Ectodermal cell (in vitro differentiated cells): ENCODE results near the gene TNS3.

Experiments
- H3K27ac ChIP-seq: 2 replicates; pipeline ENCODE4 v1.7.0; 2013; ENCODE audit warnings: mild to moderate bottlenecking, low read depth, low read length; ENCODE audit not compliant: insufficient read depth, poor library complexity, severe bottlenecking
- H3K27me3 ChIP-seq: 2 replicates; pipeline ENCODE4 v1.7.0; 2013; ENCODE audit warnings: mild to moderate bottlenecking, low read length; ENCODE audit not compliant: insufficient read depth, control insufficient read depth, poor library complexity, severe bottlenecking
- H3K36me3 ChIP-seq: one replicate; pipeline ENCODE4 v1.7.0; 2013; ENCODE audit warnings: low read length; ENCODE audit not compliant: control insufficient read depth, insufficient read depth
- H3K4me1 ChIP-seq: one replicate; pipeline ENCODE4 v1.7.0; 2013; ENCODE audit warnings: low read length; ENCODE audit not compliant: control insufficient read depth, insufficient read depth
- H3K4me3 ChIP-seq: 2 replicates; pipeline ENCODE4 v1.7.0; 2013; ENCODE audit warnings: low read depth, low read length, control low read depth; ENCODE audit not compliant: insufficient read depth
- H3K9me3 ChIP-seq: 2 replicates; pipeline ENCODE4 v1.7.0; 2013; ENCODE audit warnings: mild to moderate bottlenecking, low read length, moderate library complexity; ENCODE audit not compliant: control insufficient read depth
- WGBS, 2 experiments: methylation state at CpG; one replicate each; pipeline ENCODE4 v1.1.7; 2013; ENCODE audit warnings: missing lambda C conversion rate in 2 of 2; 5-methylcytosine and 5-hydroxymethylcytosine counted together

Gene TNS3

GRCh38 chr7:47492716-47493325, 89.1 kb downstream of the TNS3 start:
- Histone ChIP-seq H3K4me3 (no peak overlapping the region), H3K4me1 (peaks cover 75% of the 10 kb centered on the region), H3K9me3 (no peaks in the 10 kb centered on the region), H3K36me3 (no peaks in the 10 kb centered on the region), H3K27me3 (no peaks in the 10 kb centered on the region), H3K27ac (no peak overlapping the region)
- 51 to 54% methylated on average over 14 of the region's 14 CpGs for WGBS, 2 experiments

GRCh38 chr7:47490501-47491265, 91.2 kb downstream of the TNS3 start:
- 93% methylated on average over 23 to 24 of the region's 24 CpGs for WGBS, 2 experiments
- H3K4me3 ChIP-seq, result no peak overlapping the region
- H3K4me1 ChIP-seq, result peaks cover 67% of the 10 kb centered on the region
- no peaks in the 10 kb centered on the region for H3K9me3 ChIP-seq
- no peak overlapping the region for H3K27ac ChIP-seq
- no peaks in the 10 kb centered on the region for H3K27me3 ChIP-seq
- no peaks in the 10 kb centered on the region for H3K36me3 ChIP-seq

GRCh38 chr7:47489624-47490023, 92.3 kb downstream of the TNS3 start:
- no peaks in the 10 kb centered on the region for H3K36me3 ChIP-seq
- H3K9me3 ChIP-seq, result no peaks in the 10 kb centered on the region
- 74 to 76% methylated on average over 6 to 7 of the region's 7 CpGs for WGBS, 2 experiments
- H3K4me3 ChIP-seq, result no peak overlapping the region
- no peaks in the 10 kb centered on the region for H3K27me3 ChIP-seq
- H3K4me1 ChIP-seq, result peaks cover 65% of the 10 kb centered on the region
- peak overlapping the region; percentile 91 for H3K27ac ChIP-seq

- Histone ChIP-seq H3K9me3 (no peaks in the 10 kb centered on the region), H3K4me3 (no peak overlapping the region), H3K36me3 (no peaks in the 10 kb centered on the region), H3K4me1 (peaks cover 61% of the 10 kb centered on the region), H3K27me3 (no peaks in the 10 kb centered on the region), H3K27ac (peak overlapping the region; percentile 91)
- 13 to 29% methylated on average over 8 of the region's 8 CpGs for WGBS, 2 experiments
These were observed 93.0 kb downstream of the TNS3 start for GRCh38 chr7:47488969-47489342.

- Histone ChIP-seq H3K27ac (peak overlapping the region; percentile 91), H3K4me1 (peaks cover 61% of the 10 kb centered on the region), H3K4me3 (no peak overlapping the region), H3K9me3 (no peaks in the 10 kb centered on the region), H3K27me3 (no peaks in the 10 kb centered on the region), H3K36me3 (no peaks in the 10 kb centered on the region)
- 88 to 90% methylated on average over 12 of the region's 12 CpGs for WGBS, 2 experiments
These were observed 93.5 kb downstream of the TNS3 start for GRCh38 chr7:47488201-47488968.

- Histone ChIP-seq H3K36me3 (no peaks in the 10 kb centered on the region), H3K27me3 (no peaks in the 10 kb centered on the region), H3K9me3 (no peaks in the 10 kb centered on the region), H3K4me3 (no peak overlapping the region), H3K27ac (no peak overlapping the region), H3K4me1 (peaks cover 50% of the 10 kb centered on the region)
- 91 to 92% methylated on average over 9 of the region's 9 CpGs for WGBS, 2 experiments
These were observed 96.1 kb downstream of the TNS3 start for GRCh38 chr7:47485640-47486435.

GRCh38 chr7:47484923-47485639, 96.8 kb downstream of the TNS3 start:
- Histone ChIP-seq H3K4me3 (no peak overlapping the region), H3K27me3 (no peaks in the 10 kb centered on the region), H3K9me3 (no peaks in the 10 kb centered on the region), H3K4me1 (peaks cover 50% of the 10 kb centered on the region), H3K27ac (no peak overlapping the region), H3K36me3 (no peaks in the 10 kb centered on the region)
- WGBS, 2 experiments, result 94 to 95% methylated on average over 17 of the region's 17 CpGs

- Histone ChIP-seq H3K27ac (no peak overlapping the region), H3K4me3 (no peak overlapping the region), H3K36me3 (no peaks in the 10 kb centered on the region), H3K9me3 (no peaks in the 10 kb centered on the region), H3K27me3 (no peaks in the 10 kb centered on the region), H3K4me1 (peaks cover 47% of the 10 kb centered on the region)
- WGBS, 2 experiments, result 96 to 97% methylated on average over 7 of the region's 7 CpGs
These were observed 97.5 kb downstream of the TNS3 start for GRCh38 chr7:47484457-47484856.

GRCh38 chr7:47483604-47484273, 98.2 kb downstream of the TNS3 start:
- 92% methylated on average over 16 of the region's 16 CpGs for WGBS, 2 experiments
- H3K4me3 ChIP-seq, result no peak overlapping the region
- no peaks in the 10 kb centered on the region for H3K36me3 ChIP-seq
- H3K9me3 ChIP-seq, result no peaks in the 10 kb centered on the region
- H3K4me1 ChIP-seq, result peaks cover 47% of the 10 kb centered on the region
- no peak overlapping the region for H3K27ac ChIP-seq
- no peaks in the 10 kb centered on the region for H3K27me3 ChIP-seq
